ENCODE measurements around the gene FGGY. TPM values are rescaled to one million over a fixed set of nuclear protein-coding genes. Genes with fewer than 3 reads are reported as not detected.

FGGY gene
- total RNA-seq, 1 donor from 2014 or later: 10.4 TPM

DNA sequence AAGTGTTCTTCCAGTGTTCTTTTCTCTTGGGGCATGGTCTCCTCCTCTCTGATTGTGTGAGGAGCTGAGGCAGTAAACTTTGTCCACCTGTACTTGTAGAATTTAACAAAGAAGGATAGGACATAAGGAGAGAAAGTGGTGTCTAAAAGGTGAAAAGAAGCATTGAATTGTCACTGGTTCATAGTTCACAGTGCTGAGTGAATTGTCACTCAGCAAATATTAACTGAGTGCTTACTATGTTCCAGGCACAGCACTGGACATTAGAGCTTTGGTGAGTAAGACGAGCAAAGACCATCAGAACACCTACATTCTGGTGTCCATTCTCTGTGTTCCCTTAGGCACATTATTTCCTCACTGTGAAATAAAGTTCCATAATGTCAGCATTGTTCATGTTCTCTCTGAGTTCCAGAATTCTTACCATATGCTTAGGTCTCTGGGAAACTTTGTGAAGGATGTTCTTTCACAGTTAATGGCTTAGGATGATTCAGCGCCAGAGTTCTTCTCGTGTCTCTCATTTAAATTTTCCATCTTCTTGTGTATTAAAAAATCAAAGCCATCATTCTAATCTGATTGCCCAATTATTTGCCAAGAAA is 361.1 kb downstream of the FGGY start:
- ATAC-seq: no peak

DNA sequence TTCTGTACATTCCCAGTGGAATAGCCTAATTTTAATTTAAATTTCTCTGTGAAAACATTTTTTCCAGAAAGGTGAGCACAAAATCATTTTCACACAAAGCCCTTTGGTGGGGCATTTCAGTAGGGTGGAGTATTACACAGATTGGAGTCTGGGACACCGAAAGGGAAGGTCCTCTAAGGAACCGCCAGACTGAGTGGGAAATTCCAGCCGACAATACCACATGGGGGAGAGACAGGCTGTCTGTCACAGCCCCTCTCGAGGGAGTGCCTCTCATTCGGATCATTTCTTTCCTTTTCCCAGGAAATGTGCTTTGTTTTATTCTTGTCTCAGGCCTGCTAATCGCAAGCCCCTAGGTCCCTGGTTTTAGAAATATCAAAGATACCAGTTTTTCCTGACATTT is 367.3 kb downstream of the FGGY start:
- no peak for ATAC-seq

DNA sequence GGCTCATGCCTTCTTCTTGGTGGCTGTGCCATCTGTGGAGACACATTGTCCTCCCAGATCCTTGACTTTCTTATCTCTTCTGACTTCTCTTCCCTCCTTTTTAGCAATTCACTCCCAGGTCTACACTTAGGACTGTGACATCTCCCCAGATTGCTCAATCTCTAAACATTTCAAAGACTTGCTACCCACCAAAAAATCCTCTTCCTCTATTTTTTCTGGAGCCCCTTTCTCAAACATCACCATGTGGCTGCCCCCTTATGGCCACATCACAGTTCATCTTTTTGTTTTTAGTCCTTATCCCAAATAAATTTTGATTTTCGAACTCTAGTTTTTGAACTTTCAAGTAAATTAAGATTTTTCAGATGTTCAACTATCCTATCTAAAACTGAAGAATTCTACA is 369.2 kb downstream of the FGGY start:
- ATAC-seq: no peak

DNA sequence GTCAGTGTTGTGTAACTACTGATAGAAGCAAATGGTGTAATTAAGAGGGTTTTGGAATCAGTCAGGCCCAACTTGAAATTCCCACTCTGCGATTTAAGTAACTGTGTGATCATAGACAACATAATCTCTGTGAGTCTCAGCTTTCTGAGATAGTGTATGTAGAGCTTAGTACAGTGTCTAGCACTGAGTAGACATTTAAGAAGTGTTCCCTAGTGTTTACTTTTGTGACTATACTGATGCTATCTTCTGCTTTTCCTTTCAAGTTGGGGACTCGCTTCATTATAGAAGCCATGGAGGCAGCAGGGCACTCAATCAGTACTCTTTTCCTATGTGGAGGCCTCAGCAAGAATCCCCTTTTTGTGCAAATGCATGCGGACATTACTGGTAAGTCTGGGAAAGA is 370.1 kb downstream of the FGGY start:
- ATAC-seq: no peak

DNA sequence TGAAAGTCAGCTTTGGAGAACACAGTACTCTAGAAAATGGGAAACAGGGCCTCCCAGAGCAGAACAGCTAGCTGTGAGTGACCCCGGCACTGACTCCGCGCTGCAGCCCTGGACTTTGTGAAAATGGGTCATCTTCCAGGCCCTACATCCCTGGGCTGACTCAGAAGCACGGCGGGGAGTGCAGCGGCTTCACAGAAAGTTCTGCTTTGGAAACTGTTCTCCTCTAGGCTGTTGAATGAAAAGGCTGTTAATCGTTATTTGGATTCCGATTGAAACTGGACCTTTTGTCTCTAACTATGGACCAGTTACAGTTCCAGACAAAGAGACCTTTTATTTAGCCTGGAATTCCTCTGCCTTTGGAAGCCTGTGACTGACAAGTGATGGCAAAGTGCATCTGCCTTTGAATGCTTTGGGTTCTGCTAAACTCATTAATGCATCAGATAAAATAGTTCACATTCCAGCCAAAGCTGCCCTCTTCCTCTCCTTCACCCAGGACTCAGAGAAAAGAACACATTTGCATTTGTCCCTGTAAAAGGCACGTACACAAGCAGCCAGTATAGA is 372.9 kb downstream of the FGGY start:
- ATAC-seq: no peak

DNA sequence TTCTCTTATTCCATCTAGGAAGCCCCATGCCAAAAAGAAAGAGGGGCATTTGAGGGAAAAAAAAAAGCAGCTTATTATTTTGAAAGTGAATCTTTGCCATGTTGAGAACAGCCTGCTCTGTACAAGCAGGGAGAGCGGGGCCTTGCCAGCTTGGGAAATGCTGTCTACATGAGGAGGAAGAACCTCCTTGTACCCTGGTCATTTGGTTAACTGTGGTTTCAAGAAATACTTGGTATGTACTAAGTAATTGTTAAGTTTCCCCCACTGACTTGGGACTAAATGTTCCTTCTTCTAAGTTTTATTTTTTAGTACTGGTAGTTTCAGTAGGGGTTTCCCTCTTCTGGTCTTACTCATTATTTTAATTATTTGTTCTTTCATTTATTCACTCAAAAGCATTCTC is 373.8 kb downstream of the FGGY start:
- no peak for ATAC-seq

DNA sequence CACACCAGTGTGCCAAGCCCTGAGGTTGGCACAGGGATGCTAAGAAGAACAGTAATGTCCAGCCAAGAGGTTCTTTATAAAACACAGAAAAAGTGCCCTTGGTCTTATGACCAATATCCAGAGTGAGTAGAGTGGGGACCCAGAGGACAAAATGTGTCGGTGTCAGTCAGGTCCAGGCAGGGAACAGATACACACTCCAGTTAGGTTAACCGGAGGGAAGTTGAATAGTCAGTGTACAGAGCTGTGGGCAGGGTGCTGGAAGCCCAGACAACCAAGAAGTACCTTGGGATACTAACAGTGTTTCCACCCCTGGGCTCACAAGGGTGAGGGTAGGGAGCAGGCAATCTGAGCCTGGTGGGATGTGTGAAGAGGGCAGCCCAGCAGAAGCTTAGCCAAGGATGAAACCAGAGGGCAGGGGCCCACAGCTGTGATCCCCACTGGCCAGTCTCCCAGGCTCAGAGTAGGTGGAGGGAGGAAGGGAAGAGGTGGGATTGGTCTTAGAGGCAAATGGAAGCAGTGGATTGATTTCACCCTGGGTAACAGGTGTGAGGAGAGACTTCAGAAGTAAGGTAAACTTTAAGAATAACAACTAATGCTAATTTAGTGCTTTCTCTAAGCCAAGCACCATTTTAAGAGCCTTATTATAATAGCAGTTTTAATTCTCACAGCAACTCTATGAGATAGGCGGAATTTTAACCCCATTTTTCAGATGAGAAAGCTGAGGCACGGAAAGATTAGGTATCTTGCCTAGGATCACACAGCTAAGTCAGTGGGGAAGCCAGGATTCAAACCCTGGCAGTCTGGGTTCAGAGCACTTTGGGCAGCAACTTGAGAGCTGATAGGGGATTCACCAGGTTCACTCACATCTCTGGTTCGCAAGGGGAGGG is 374.4 kb downstream of the FGGY start:
- ATAC-seq: no peak

DNA sequence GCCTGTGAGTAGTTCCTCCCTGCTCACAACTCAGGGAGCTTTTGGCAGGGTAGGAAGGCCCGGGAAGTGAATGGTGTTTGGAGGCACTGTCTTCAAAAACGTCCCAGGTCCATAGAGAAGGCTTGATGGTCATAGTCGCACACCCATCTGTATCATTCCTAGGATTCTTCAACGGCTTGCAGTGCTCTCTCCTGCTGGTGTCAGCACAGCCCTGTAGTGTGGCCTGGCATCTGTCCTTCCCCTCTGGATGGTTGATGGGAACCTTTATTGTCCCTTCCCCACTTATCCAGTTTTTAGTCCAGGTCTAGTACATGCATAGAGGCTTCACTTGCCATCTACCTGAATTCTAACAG is 375.0 kb downstream of the FGGY start:
- ATAC-seq: no peak

DNA sequence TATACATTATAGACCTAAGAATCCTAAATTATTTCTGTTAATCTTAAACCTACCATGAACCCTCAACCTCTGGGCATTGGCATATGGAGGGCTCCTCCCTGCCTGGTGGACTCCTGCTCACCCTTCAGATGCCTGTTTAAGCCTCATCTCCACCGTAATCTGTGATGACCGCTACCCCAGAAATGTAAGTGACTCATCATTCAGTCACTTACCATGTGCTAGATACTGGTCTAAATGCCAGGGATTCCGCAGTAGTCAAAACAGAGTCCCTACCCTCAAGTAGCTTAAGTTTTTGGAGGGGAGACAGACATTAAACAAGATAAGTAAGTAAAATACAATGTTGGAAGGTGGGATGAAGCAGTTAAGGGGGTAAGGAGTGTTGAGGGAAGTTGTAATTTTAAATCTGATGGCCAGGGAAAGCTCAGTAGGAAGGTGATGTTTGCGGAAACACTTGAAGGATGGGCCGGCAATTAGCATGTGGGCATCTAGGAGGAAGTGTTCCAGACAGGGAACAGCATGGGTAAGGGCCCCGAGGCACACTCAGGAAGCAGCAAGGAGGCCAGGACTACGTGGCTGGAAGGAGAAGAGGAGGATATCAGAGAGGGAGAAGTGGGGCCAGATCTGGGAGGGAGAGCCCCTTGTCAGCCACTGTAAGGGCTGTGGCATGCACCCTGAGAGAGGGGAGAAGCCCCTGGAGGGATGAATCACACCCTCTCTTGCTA is 376.1 kb downstream of the FGGY start:
- peak; percentile 61 for ATAC-seq

DNA sequence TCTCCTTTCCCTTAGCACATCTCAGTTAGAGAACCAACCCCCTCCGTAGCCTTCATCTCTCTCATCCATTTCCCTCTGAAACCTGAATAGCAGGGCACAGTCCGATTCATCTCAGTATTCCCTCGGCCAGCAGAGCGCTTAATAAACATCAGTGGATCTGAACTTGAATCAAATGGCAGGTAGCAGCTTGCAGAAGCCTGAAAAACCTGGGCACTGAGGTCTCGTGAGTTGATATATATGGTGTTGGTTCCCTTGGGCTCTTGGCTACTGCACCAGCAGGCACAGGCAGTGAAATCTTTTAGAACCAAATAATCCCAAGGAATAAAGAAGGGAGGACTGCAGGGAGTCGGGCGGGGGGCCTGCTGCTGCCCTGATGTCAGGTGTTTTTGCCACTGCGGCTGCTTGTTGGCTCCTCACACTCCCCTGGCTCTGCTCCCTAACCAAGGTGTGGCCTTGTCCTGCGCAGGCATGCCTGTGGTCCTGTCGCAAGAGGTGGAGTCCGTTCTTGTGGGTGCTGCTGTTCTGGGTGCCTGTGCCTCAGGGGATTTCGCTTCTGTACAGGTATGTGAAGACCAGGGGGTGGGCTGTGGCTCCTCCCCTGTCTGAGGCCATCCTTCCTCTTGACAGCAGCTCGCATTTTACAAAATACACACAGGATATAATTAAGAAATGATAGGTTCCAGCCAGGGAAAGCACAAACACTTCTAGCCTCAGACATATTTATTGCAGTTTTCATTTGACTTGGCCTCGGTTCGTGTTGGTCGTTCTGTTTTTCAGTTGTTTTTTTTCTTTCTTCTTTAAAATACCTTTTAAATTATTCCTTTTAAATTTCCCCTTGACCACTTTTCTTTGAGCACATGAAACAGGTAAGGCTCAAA is 376.9 kb downstream of the FGGY start:
- peak; percentile 95 for ATAC-seq

DNA sequence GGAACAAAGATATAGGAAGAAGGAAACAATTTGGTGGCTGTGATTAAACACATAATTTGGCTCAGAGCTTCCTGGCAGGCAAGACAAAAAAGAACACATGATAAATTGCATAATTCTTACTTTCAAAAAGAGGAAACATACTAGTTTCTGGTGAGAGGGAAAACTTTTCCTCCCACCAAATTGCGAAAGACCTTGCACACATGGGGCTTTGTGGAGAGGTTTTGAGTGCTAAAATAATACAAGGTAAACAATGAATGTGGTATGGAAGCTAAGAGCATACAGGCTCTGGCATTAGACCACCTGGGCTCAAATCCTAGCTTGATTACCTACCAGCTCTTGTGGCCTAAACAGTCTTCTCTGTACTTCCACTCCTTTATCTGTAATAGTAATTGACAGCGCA is 377.7 kb downstream of the FGGY start:
- ATAC-seq: peak; percentile 18

DNA sequence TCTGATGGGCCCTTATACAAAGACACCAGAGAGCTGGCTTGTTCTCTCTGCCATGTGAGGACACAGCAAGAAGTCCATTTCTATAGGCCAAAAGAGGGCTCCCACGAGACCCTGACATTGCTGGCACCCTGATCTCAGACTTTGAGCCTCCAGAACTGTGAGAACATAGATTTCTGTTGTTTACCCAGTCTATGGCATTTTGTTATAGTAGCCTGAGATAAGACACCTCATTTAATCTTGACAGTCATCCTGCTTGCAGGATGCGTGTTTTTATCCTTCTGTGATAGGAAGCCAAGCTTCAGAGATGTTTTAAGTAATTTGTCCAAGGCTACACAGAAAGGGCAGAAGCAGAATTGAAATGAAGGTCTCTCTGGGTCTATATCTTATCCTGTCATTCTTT is 379.0 kb downstream of the FGGY start:
- no peak for ATAC-seq

DNA sequence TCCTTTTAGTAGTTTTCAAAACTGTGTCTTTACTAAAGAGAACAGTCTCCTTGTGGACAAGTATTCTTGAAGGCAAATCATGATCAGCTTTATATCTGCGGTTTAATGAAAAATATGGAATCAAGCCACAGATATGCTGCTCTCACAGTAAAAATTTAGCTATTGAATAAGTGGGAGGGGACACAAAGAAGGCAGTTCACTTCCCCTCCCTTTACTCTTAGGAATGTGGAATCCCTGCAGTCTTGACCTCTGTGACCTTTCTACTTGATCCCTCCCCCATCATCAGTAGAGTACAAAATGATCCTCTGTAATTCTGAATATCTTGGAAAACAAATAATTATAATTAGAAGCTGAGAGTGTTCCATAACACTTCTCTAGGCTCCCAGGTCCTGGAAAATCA is 381.1 kb downstream of the FGGY start:
- ATAC-seq: no peak

DNA sequence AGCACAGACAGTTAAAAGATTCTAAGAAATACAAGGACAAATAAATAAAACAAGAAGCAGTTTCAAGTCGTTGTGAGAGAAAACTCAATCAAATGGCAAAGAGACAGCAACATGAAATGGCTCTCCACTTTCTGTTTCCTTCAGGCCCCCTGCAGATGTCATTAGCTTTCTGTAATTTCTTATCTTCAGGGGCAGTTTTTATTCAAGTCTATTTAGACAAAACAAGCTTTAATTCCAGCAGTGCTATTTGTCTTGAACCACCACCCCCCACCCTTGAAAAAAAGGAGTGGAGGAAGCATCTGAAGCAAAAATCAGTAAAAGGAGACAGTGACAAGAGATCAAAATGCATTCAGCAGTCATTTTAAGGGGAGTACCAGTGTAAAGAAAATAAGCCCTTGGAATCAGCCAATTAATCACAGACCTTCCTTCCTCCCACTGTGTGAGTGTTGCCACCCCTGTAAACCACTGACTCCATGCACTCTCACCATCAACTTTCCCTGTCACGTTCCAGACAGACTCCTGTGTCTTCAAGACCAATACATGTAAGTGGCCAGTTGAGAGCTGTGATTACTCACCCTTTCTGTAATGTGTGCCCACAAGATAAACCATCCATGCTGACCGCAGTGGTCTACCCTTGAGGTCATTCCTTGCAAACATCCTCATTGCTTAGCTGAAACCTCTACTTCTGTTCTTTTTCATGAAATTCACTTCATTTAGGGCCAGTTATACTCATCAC is 381.8 kb downstream of the FGGY start:
- ATAC-seq: no peak

DNA sequence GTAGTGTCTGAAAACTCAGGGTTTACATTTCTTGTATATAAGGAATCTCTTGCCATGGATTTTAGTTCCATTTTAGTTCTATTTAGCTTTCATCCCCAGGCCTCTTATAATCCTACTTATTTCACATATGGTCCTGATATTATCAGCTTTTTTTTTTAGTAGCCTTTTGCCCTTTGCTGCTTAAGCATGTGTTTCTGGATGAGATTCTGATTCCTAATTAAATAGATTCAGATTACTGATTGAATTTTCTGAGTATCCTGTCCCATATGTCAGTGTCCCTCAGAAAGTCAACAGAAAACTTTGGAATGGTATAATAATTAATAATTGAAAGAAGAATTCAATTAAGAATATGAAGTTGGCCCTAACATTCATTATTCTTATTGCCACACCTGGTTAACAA is 383.1 kb downstream of the FGGY start:
- no peak for ATAC-seq

DNA sequence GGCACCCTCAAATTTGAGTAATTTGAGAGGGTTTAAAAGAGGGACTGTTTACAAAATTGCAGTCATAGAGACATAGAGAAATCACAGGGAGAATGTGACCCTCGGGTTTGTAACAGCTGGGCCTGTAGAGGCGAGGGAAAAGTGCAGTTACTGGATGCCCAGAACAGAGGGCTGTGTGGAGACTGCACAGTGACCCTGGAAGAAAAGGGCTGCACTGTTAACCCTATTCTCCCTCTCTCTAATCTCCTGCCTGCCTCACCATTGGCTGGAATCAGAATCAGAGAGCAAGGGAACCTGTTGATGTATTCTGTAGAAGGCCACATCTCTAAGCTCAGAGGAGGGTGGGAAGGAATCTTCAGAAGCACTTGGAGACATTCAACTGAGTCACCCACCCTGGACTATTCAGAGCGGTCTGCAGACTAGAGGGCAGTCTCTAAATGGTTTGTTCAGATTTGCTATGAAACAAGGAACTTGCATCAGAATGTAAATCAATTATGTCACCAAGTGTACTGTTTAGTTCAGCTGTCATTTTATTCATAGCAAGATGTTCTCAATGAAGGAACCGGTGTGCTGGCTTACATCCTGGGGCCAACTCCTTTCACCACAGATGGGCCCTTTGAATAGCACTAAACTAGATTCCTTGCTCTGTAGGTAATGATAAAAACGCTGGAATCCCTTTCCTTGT is 385.6 kb downstream of the FGGY start:
- ATAC-seq: peak; percentile 6

DNA sequence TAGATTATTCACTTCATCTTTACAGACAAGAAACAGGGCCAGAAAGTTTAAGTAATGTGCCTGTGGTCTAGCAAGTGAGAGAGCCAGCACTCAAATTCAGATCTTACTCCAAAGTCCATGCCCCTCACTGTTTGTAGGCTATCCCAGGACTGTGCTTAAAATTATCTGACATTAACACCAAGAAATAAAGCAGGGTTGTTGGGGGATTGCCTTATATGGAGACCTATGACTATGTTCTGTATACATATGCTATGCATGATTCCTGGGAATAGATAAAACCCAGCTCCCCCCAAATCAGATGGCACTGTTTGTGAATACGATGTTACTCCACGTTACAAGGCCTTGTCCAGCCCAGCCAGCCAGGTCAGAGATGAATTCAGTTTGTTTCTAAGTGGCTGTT is 386.3 kb downstream of the FGGY start:
- ATAC-seq: no peak

DNA sequence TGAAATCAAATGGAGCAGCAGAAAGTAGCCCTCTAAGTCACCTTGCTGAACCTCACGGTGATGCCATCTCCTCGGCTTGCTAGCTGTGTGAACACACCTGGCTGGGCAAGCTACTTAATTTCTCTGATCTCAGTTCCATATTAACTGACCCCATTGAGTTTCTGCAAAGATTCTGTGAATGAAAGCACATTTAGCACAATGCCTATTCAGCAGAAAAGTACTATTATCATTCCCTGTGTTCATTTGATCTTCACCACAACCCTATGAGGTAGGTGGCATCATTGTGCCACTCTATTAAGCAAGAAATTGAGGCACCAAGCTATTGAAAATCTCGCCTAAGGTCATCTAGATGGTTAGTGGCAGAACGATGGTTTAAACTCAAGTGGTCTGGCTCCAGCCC is 387.8 kb downstream of the FGGY start:
- ATAC-seq: no peak

DNA sequence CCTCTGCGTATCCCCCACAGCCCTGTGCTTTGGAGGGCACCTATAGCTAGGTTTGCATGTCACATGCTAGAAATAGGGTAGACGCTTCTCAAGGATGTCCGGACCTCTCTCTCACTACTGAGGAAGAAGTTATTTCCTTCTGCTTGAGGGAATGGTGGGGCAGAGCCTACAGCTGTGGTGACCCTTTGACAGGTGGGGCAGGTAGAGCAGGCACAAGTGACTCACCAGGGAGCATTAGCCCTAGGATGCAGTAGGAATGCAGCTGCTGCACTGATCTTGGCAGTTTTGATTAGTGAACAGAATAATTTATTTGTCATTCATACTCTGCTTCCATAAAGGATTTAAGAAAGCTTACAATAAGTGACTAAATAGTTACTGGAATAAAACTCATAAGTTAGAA is 388.2 kb downstream of the FGGY start:
- ATAC-seq: peak; percentile 89

DNA sequence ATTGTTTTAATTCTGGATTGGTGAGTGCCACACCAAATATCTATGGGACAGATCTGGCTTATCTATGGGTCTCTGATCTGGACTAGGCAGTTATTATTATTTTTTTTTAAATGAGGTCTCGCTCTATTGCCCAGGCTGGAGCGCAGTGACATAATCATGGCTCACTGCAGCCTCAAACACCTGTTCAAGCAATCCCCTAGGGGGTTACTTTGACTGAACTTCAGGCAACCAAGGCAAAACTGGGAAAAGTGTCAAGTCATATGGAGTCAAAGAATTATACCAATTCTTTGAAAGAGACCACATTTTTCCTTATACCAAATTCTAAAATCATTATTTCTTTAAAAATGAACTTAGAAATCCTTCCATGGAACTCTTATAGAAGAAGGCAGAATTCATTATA is 388.8 kb downstream of the FGGY start:
- ATAC-seq: no peak

DNA sequence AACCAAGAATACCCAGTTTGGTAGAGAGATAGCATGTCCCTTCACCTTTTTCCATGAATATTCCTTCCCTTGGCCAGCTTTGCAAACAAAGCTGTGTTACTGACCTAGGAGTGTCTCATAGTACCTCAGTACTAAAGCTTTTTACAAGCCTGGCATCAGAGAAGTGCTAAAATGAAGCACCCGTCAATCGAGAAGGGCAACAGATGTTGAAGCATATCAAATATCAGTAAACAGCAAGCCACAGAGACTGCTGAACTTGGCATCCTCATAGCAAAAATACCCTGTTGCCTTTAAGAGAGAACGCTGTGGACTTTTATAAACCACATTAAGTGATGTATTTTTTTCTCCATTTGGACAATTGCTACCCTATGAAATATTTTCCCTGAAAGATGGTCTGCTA is 389.3 kb downstream of the FGGY start:
- ATAC-seq: no peak

Measured in esophagus mucosa (tissue), 1 donor.